ENCODE measurements around the gene SLC3A2.
"Not testable (repeated sequence)": the region's sequence is repeated elsewhere in the genome, so short reads cannot be mapped to it uniquely, and the experiment has no call there.

Gene SLC3A2

GRCh38 chr11:62933750-62934495 is 53.2 kb downstream of the SLC3A2 start:
- DNase-seq, result no peak

DNA sequence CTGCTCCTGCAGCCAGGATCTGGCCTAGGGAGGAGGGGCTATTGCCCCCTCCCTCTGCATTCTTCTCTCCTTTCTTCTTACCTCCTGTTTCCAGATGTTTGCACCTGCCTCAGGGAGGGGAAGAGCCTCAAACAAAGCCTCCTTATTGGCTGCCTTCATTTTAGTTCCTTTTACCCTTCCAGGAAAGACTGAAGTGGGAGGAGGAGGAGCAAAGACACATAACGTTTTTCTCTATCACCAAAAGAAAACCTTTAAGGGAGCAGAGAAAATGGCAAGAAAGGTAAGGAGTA is 53.7 kb downstream of the SLC3A2 start:
- no peak for DNase-seq

GRCh38 chr11:62937528-62937927 is 56.8 kb downstream of the SLC3A2 start:
- not testable (repeated sequence) for DNase-seq
